Memory B cell (primary cell): ENCODE measurements around the gene PPARG.

Experiments
- ATAC-seq: fragments of 150-1000 bp; cut with Tn5 transposase; 2 replicates; pipeline ENCODE4 v1.10.0; 2021; ENCODE audit warnings: low read depth, mild to moderate bottlenecking, moderate library complexity
- DNase-seq, 2 donors: peaks; one replicate each; pipeline ENCODE4 v3.0.0; 2022; ENCODE audit warnings: low spot score in 2 of 2
- H3K27ac Mint-ChIP-seq: one replicate; pipeline ENCODE4 v1.8.0; 2022; ENCODE audit warnings: mild to moderate bottlenecking, moderate library complexity, mixed read lengths
- H3K27me3 Mint-ChIP-seq: one replicate; pipeline ENCODE4 v1.8.0; 2022; ENCODE audit warnings: mixed read lengths
- H3K36me3 Mint-ChIP-seq: one replicate; pipeline ENCODE4 v1.8.0; 2022; ENCODE audit warnings: mild to moderate bottlenecking, mixed read lengths
- H3K4me1 Mint-ChIP-seq: one replicate; pipeline ENCODE4 v1.8.0; 2022; ENCODE audit warnings: mixed read lengths
- H3K4me3 Mint-ChIP-seq: one replicate; pipeline ENCODE4 v1.8.0; 2022; ENCODE audit warnings: mild to moderate bottlenecking, moderate library complexity, mixed read lengths
- H3K9me3 Mint-ChIP-seq: one replicate; pipeline ENCODE4 v1.8.0; 2022; ENCODE audit warnings: mixed read lengths

PPARG gene

DNA sequence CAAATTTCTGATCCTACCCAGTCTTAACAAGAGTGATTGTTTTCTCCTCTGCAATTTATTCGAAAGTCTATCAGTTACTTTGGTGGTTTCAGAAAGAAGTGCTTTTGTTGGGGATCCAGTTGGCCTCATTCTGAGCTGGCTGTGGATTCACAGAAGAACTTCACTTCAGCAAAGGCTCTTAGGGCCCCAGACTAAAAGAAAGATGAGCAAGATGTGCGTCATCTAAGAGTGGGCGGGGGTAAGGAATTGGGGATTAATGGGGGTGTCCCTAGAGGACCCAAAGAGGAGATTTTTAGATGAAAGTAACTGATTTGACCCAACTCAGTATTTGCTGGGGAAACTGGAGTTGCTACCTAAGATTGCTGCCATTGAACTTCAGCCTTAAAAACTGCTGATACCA, 131.5 kb downstream of the PPARG start:
- no peak for ATAC-seq
- H3K27me3 Mint-ChIP-seq: peaks cover 9% of the 10 kb centered on the region

DNA sequence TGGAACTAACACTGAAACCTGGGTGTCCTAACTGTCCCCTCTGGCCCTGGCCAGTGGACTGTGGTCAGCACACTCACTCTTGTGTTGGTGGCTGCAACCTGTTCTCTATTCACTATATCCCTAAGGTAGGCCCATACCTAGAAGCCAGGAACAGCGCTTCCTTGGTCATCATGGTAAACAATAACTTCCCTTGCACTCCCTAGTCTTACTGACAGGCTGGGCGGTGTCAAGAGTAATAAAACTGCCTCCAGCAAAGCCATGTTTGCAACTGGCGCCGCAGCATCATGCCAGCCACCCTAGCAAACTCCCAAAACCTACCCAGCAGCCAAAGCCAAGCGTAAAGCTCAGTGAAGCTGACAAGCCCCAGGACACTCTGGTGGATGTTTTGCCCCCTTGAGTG, 132.3 kb downstream of the PPARG start:
- DNase-seq (no peak), ATAC-seq (no peak)
- Mint-ChIP-seq H3K27ac (no peak overlapping the region), H3K9me3 (no peaks in the 10 kb centered on the region), H3K27me3 (peaks cover 9% of the 10 kb centered on the region), H3K4me1 (no peaks in the 10 kb centered on the region), H3K36me3 (no peaks in the 10 kb centered on the region), H3K4me3 (no peak overlapping the region)

More for the DNA sequence above, 131.5 kb downstream of the PPARG start:
- no peak for DNase-seq
- Mint-ChIP-seq H3K36me3 (no peaks in the 10 kb centered on the region), H3K9me3 (no peaks in the 10 kb centered on the region), H3K4me3 (no peak overlapping the region), H3K4me1 (no peaks in the 10 kb centered on the region), H3K27ac (no peak overlapping the region)

DNA sequence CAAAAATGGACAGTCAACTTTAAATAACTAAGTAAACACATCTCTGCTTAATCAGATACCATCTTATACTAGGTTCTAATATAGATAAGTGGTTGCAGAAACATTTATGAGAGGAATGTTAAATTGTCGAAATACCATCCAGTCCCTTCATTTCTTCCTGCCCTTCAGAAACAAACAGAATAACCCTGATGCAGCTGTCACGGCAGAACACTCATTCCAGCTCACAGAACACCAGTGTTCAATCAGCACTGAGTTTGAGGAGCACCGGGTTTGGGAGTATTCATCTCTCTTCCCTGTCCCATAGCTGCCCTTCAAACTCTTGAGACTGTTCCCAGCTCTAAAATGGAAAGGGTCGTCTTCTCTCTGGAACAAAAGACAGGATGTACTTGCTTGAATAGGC, 134.3 kb downstream of the PPARG start:
- H3K36me3 Mint-ChIP-seq: no peaks in the 10 kb centered on the region
- DNase-seq (no peak), ATAC-seq (no peak)
- no peaks in the 10 kb centered on the region for H3K4me1 Mint-ChIP-seq
- H3K27ac Mint-ChIP-seq: no peak overlapping the region
- H3K4me3 Mint-ChIP-seq: no peak overlapping the region
- peaks cover 9% of the 10 kb centered on the region for H3K27me3 Mint-ChIP-seq
- no peaks in the 10 kb centered on the region for H3K9me3 Mint-ChIP-seq

DNA sequence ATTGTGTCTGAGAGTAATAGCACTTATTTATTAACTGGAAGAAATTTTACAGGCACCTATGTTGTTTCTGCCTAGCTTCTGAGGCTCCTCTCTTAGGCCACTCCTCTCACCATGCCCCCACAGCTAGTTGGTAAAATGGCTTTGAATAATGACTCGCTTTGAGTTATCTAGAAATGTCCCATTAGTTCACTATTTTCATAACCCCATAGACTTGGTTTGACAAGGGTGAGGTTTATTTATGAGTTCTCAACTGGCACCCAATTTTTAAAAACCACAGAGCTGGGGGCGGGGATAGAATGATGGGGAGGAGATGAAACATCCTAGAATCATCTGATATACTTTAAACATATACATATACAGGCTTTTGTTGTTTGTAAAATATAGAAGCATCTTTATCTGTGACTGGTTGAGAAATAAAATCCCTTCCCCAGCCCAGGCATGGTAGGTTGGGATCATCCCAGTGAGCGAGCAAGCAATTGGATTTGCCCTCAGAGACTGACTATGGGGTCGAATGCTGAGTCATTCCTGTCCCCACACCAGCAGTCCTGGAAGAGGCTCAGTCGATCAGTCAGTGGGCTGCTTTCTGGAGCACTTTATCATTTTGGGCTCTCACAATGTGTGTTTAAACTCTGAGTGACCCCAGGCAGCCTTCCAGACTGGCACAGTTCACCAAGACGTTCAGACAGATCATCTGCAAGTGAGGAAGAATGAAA, 135.2 kb downstream of the PPARG start:
- Mint-ChIP-seq H3K4me1 (no peaks in the 10 kb centered on the region), H3K27ac (no peak overlapping the region), H3K9me3 (no peaks in the 10 kb centered on the region), H3K36me3 (no peaks in the 10 kb centered on the region), H3K4me3 (no peak overlapping the region), H3K27me3 (peaks cover 12% of the 10 kb centered on the region)
- no peak for DNase-seq
- ATAC-seq: no peak

DNA sequence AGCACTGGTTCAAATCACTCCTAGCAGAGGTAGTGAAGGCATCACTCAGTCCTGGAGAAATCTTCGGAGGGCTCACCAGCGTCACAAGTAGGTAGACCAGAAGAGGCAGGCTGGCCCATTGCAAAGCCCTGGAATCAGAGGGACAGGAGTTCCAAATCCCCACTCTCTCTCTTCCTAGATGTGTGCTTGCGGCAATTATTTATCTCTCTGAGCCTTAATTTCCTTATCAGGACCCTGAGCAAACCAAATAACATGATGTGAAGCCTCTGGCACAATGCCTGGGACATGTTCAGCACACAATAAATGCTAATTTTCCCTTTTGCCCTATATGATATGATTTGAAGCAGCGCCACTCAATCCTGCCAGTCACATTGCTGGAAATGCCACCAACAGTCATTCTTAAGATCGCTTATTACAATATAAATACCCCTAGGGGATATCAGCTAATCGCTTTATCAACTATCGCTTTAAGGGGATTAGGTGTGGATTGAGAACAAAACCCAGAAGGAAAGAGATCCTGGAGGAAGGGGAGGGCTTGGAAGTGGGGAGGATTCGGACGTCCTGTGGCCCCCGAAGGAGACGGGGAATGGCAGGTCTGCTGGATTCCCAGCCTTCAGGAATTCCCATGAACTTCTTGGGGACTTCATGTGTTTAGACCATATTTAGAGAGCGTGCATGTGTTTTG, 135.9 kb downstream of the PPARG start:
- Mint-ChIP-seq H3K4me3 (no peak overlapping the region), H3K27ac (no peak overlapping the region)

DNA sequence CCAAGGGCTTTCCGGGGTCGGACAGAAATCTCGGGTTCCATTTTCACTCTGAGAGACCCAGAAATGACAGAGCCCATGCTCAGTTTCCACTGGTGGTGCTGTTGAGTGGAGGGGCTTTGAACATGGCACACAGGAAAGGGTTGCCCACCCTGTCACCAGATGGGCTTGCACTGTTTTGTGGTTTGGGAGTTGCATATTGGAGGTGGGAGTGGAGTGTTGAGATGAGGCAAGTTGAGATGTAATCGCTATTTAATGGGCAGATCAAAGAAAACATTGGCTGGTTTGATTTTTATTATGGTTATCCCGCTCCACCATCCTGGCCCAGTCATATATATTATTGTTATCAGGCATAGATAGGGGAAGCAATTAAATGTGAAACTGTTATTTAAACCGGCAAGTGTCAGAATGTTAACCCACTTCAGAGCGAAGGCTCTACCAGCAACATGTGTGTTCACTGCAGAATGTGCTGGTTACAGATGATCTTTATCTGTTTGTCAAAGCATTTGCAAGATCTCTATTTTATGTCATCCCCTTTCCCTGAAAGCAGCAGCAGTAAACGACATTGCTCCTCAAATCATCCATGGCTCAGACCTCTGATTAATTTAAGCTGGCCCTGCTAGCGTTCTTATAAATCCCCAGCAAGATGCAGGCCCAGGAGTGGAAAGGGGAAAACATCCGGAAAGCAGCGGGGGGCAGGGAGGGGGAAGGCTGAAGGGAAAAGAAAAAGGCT, 137.1 kb downstream of the PPARG start:
- Mint-ChIP-seq H3K4me1 (no peaks in the 10 kb centered on the region), H3K36me3 (no peaks in the 10 kb centered on the region), H3K9me3 (no peaks in the 10 kb centered on the region), H3K27me3 (peaks cover 15% of the 10 kb centered on the region), H3K4me3 (no peak overlapping the region), H3K27ac (no peak overlapping the region)
- no peak for ATAC-seq
- no peak for DNase-seq

More for the DNA sequence above, 135.9 kb downstream of the PPARG start:
- no peak for ATAC-seq
- no peaks in the 10 kb centered on the region for H3K4me1 Mint-ChIP-seq
- H3K36me3 Mint-ChIP-seq: no peaks in the 10 kb centered on the region
- DNase-seq: no peak
- no peaks in the 10 kb centered on the region for H3K9me3 Mint-ChIP-seq
- peaks cover 12% of the 10 kb centered on the region for H3K27me3 Mint-ChIP-seq

DNA sequence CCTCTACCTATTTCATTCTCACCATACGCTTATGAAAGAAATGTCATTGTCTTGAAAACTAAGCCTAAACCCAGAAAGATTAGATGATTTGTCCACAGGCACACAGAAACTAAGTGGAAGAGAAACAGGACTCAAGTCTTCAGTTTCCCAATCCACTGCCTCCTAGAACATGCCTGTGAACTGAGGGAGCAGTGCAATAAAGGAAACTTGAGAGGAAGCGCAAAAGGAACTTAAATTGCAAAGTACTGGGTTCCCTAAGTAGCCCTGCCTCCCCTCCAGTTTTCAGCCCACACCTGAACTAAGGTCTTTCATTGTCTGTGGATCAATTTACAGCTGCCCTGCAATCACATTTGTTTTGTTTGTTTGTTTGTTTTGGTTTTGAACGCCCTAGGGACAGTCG, 138.7 kb downstream of the PPARG start:
- peaks cover 13% of the 10 kb centered on the region for H3K27me3 Mint-ChIP-seq
- ATAC-seq: no peak
- H3K9me3 Mint-ChIP-seq: no peaks in the 10 kb centered on the region
- H3K36me3 Mint-ChIP-seq: no peaks in the 10 kb centered on the region
- no peaks in the 10 kb centered on the region for H3K4me1 Mint-ChIP-seq
- no peak overlapping the region for H3K27ac Mint-ChIP-seq
- DNase-seq: no peak
- no peak overlapping the region for H3K4me3 Mint-ChIP-seq

DNA sequence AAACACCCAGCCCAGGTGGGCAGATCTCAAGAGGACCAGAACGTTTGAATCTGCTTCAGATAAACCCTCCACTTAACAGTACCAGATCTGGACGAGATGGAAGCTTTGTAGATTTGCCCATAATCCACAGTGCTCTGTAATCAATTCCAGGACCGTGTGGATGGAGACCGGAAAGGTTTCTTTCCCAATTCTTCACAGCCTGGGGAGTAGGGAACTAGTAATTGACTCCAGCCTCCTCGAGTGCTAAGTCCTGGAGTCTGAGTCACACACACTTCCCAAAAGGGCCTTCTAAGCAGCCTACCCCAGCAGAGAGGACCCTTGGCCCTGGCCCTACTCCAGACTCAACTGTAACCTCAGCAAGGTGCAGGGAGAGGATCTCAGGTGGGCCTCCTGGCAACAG, 139.3 kb downstream of the PPARG start:
- Mint-ChIP-seq H3K36me3 (no peaks in the 10 kb centered on the region), H3K27ac (no peak overlapping the region), H3K4me3 (no peak overlapping the region), H3K9me3 (no peaks in the 10 kb centered on the region), H3K4me1 (no peaks in the 10 kb centered on the region), H3K27me3 (peaks cover 13% of the 10 kb centered on the region)
- no peak for DNase-seq
- no peak for ATAC-seq

DNA sequence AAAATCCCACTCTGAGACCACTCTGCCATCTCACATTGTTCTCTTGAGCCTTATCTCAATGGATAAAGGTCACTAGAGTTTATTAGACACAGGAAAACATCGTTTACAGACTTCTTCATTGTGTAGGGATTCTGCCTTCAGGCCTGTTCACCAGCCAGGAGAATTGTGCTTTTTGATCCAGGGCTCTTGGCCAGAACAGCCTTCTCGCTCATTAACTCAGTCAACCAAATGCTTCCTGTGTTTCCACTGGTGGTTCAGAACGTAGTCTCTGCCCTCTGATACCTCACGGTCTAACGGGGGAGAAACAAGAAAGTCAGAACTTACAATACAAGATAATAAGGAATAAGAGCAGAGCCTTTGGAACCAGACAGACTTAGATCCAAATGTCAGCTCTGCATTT, 141.2 kb downstream of the PPARG start:
- ATAC-seq: no peak
- no peaks in the 10 kb centered on the region for H3K4me1 Mint-ChIP-seq

DNA sequence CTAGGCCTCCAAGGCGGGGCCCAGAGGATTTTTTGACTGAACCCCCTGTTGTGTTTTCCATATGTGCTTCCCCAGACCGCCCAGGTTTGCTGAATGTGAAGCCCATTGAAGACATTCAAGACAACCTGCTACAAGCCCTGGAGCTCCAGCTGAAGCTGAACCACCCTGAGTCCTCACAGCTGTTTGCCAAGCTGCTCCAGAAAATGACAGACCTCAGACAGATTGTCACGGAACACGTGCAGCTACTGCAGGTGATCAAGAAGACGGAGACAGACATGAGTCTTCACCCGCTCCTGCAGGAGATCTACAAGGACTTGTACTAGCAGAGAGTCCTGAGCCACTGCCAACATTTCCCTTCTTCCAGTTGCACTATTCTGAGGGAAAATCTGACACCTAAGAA, 145.0 kb downstream of the PPARG start:
- H3K9me3 Mint-ChIP-seq: peaks cover 1% of the 10 kb centered on the region
- DNase-seq (no peak), ATAC-seq (no peak)
- no peaks in the 10 kb centered on the region for H3K36me3 Mint-ChIP-seq
- H3K4me1 Mint-ChIP-seq: no peaks in the 10 kb centered on the region
- H3K27me3 Mint-ChIP-seq: peaks cover 7% of the 10 kb centered on the region
- H3K4me3 Mint-ChIP-seq: no peak overlapping the region
- no peak overlapping the region for H3K27ac Mint-ChIP-seq

More for the DNA sequence above, 141.2 kb downstream of the PPARG start:
- no peak for DNase-seq
- peaks cover 8% of the 10 kb centered on the region for H3K27me3 Mint-ChIP-seq
- H3K27ac Mint-ChIP-seq: no peak overlapping the region
- H3K9me3 Mint-ChIP-seq: peaks cover 1% of the 10 kb centered on the region
- no peak overlapping the region for H3K4me3 Mint-ChIP-seq
- no peaks in the 10 kb centered on the region for H3K36me3 Mint-ChIP-seq

DNA sequence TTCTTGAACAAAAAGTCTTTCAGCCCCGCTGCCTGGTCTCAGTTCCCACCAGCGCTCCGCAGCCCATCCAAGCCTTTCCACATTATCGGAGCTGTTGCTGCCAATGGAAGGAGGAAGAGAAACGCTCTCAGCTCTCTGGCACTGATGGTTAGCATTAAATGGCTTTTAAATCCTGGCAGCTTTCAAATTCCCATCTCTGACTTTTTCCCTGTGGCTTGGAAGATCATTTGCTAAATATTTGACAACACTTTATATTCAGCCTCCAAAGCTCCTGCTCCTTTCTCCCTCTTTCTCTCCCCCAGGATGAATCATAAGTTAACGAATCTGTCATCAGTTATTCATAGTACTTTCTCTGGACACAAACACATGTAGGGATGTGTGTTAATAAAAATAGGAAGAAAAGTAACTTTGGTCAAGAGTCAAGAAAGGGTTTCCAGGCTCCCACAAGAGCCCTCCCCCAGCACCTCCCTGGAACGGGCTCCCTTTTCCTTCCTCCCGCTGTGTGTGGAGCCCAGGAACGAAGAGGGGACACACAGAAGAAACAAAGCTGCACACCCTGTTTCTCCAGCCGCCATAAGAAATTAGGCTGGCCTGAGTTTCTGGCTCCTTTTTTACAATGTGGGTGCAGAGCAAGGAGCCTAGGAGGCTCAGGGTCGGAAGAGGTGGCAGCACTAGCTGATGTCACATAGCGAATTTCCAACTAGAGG, 147.8 kb downstream of the PPARG start:
- H3K4me1 Mint-ChIP-seq: no peaks in the 10 kb centered on the region

DNA sequence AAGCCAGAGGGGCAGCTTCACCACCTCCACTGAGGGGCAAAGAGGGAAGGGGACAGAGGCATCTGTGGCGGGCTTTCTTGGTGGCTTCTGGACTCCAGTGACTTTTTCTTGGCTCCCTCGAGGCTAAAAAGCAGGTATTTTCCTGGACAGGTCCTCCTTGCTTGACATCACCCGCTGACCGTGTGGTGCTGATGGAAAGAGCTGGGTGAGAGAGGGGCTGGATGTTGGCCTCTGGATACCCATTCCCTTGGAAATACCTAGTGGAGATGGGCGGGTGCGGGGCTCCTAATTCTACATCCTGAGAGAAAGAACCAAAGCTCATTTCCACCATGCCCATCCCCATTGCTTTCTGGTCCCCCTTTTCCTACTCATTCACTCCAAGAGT, 148.3 kb downstream of the PPARG start:
- Mint-ChIP-seq H3K4me3 (no peak overlapping the region), H3K36me3 (no peaks in the 10 kb centered on the region), H3K27me3 (peaks cover 3% of the 10 kb centered on the region), H3K4me1 (no peaks in the 10 kb centered on the region), H3K9me3 (peaks cover 1% of the 10 kb centered on the region), H3K27ac (no peak overlapping the region)
- no peak for ATAC-seq
- no peak for DNase-seq

More for the DNA sequence above, 147.8 kb downstream of the PPARG start:
- H3K27ac Mint-ChIP-seq: no peak overlapping the region
- ATAC-seq (no peak), DNase-seq (no peak)
- no peak overlapping the region for H3K4me3 Mint-ChIP-seq
- H3K36me3 Mint-ChIP-seq: no peaks in the 10 kb centered on the region
- peaks cover 3% of the 10 kb centered on the region for H3K27me3 Mint-ChIP-seq
- H3K9me3 Mint-ChIP-seq: peaks cover 1% of the 10 kb centered on the region

DNA sequence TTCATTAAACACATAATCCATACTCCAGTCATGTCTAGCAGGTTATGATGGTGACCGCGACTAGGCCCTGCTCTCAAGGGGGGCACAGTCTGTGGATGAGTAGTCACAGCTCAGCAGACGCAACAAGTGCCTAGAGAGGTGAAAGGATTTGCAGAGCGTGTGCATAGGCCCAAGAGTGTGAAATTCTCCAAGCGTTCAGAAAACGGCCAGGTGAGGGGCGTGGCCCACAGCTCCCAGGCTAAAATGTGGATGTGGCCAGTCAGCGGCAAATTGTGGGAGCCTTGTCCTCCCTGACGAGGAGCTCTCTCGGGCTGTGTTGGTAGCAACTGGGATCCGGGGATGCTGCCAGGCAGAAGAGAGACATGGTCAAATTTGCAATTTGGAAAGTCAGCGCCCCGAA, 149.0 kb downstream of the PPARG start:
- Mint-ChIP-seq H3K36me3 (no peaks in the 10 kb centered on the region), H3K4me1 (no peaks in the 10 kb centered on the region), H3K4me3 (no peak overlapping the region), H3K9me3 (peaks cover 1% of the 10 kb centered on the region), H3K27me3 (peaks cover 3% of the 10 kb centered on the region), H3K27ac (no peak overlapping the region)
- no peak for ATAC-seq
- no peak for DNase-seq

DNA sequence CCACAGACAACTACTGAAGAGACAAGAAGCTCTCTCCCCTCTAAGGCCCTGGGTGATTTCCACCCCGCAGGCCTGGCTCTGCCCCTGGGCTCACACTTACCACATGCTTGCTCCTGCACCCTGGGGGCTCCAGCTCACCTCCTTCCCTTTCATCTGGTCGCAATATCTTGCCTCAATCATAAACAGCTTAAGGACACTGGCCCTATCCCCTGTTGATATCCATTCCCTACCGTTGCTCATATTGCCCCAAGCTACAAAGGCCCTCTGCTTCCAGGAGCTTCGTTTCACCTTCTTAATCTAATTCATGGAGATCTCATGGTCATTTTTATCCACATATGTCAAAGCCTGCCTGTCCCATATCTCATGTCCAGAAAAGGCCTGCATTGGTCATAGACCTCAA, 149.4 kb downstream of the PPARG start:
- Mint-ChIP-seq H3K4me3 (no peak overlapping the region), H3K36me3 (no peaks in the 10 kb centered on the region), H3K9me3 (peaks cover 1% of the 10 kb centered on the region), H3K27ac (no peak overlapping the region), H3K4me1 (no peaks in the 10 kb centered on the region), H3K27me3 (peaks cover 8% of the 10 kb centered on the region)
- no peak for ATAC-seq
- no peak for DNase-seq
